Measurements from ENCODE around the gene EML6.

The EML6 gene

GRCh38 chr2:54787270-54787669 lies 63.8 kb downstream of the EML6 start:
- no peak for TF ChIP-seq CTCF (conservative IDR thresholded peaks at IDR 0.05; ENCODE audit: low read depth, low read length)
- DNase-seq (ENCODE audit: low read depth): no peak
- H3K4me3 ChIP-seq (ENCODE audit: low read length): no peak overlapping the region

GRCh38 chr2:54787755-54788366 lies 64.4 kb downstream of the EML6 start:
- H3K4me3 ChIP-seq (ENCODE audit: low read length): no peak overlapping the region
- no peak for DNase-seq (ENCODE audit: low read depth)
- TF ChIP-seq CTCF (conservative IDR thresholded peaks at IDR 0.05; ENCODE audit: low read depth, low read length): no peak

- H3K4me3 ChIP-seq (ENCODE audit: low read length): no peak overlapping the region
- no peak for TF ChIP-seq CTCF (conservative IDR thresholded peaks at IDR 0.05; ENCODE audit: low read depth, low read length)
- DNase-seq (ENCODE audit: low read depth): no peak
Observed at GRCh38 chr2:54789878-54790277, 66.4 kb downstream of the EML6 start.

- no peak overlapping the region for H3K4me3 ChIP-seq (ENCODE audit: low read length)
- no peak for DNase-seq (ENCODE audit: low read depth)
- no peak for TF ChIP-seq CTCF (conservative IDR thresholded peaks at IDR 0.05; ENCODE audit: low read depth, low read length)
Observed at GRCh38 chr2:54791831-54792230, 68.4 kb downstream of the EML6 start.

- H3K4me3 ChIP-seq (ENCODE audit: low read length): no peak overlapping the region
- TF ChIP-seq CTCF (conservative IDR thresholded peaks at IDR 0.05; ENCODE audit: low read depth, low read length): no peak
- no peak for DNase-seq (ENCODE audit: low read depth)
Observed at GRCh38 chr2:54797307-54797706, 73.8 kb downstream of the EML6 start.

- no peak for DNase-seq (ENCODE audit: low read depth)
- H3K4me3 ChIP-seq (ENCODE audit: low read length): no peak overlapping the region
Observed at GRCh38 chr2:54801352-54801751, 77.9 kb downstream of the EML6 start.

More at GRCh38 chr2:54801352-54801751, 77.9 kb downstream of the EML6 start:
- TF ChIP-seq CTCF (conservative IDR thresholded peaks at IDR 0.05; ENCODE audit: low read depth, low read length): no peak

Data from retinal pigment epithelial cell (primary cell).